ENCODE data around the gene KPNA1. TPM values are rescaled to one million over a fixed set of nuclear protein-coding genes. Genes with fewer than 3 reads are reported as not detected.

KPNA1 gene
- polyA plus RNA-seq (ENCODE audit: insufficient read depth in 1 of 5, insufficient read length in 5 of 5, low replicate concordance in 1 of 5), result 10 to 100 TPM; 35.4 to 51.1 (median 47.4) TPM
- long read RNA-seq, donor 1, full-length matches to known transcripts, result 8 of 13 reads
- long read RNA-seq, donor 1, partial matches to known transcripts, result 5 of 13 reads
- long read RNA-seq, donor 1, other reads (novel, unspliced or antisense), result 0 of 13 reads
- long read RNA-seq, donor 2, full-length matches to known transcripts, result 2 of 2 reads
- long read RNA-seq, donor 2, partial matches to known transcripts, result 0 of 2 reads
- long read RNA-seq, donor 2, other reads (novel, unspliced or antisense), result 0 of 2 reads
- long read RNA-seq, donor 3, full-length matches to known transcripts, result 2 of 2 reads
- long read RNA-seq, donor 3, partial matches to known transcripts, result 0 of 2 reads
- long read RNA-seq, donor 3, other reads (novel, unspliced or antisense), result 0 of 2 reads
- long read RNA-seq, donor 4, full-length matches to known transcripts, result 3 of 3 reads
- long read RNA-seq, donor 4, partial matches to known transcripts, result 0 of 3 reads
- long read RNA-seq, donor 4, other reads (novel, unspliced or antisense), result 0 of 3 reads
- long read RNA-seq, donor 5, full-length matches to known transcripts, result 5 of 35 reads
- long read RNA-seq, donor 5, partial matches to known transcripts, result 18 of 35 reads
- long read RNA-seq, donor 5, other reads (novel, unspliced or antisense), result 12 of 35 reads
- long read RNA-seq, donor 6, full-length matches to known transcripts, result 7 of 20 reads
- long read RNA-seq, donor 6, partial matches to known transcripts, result 13 of 20 reads
- long read RNA-seq, donor 6, other reads (novel, unspliced or antisense), result 0 of 20 reads
- long read RNA-seq, donor 7, full-length matches to known transcripts, result 9 of 9 reads
- long read RNA-seq, donor 7, partial matches to known transcripts, result 0 of 9 reads
- long read RNA-seq, donor 7, other reads (novel, unspliced or antisense), result 0 of 9 reads
- long read RNA-seq, donor 8, full-length matches to known transcripts, result 1 of 1 reads
- long read RNA-seq, donor 8, partial matches to known transcripts, result 0 of 1 reads
- long read RNA-seq, donor 8, other reads (novel, unspliced or antisense), result 0 of 1 reads

- DNase-seq, result peak; percentile 90 to 93
Measured at GRCh38 chr3:122514123-122515019, at the start of gene KPNA1. TSS of gene KPNA1 (minus strand) at chr3:122514939. CDS start at chr3:122496565, 18,374 bp downstream.

- peak; percentile 82 to 85 for DNase-seq
Measured at GRCh38 chr3:122564155-122564912, 49.6 kb upstream of the KPNA1 start, which contains the start of the genes DTX3L and PARP9. TSS of gene DTX3L (plus strand) at chr3:122564338. CDS start at chr3:122564427, 89 bp downstream. TSS of gene PARP9 (minus strand) at chr3:122564300. CDS start at chr3:122559620, 4,680 bp downstream.

GRCh38 chr3:122563717-122564025, 48.9 kb upstream of the KPNA1 start:
- DNase-seq, result no peak

GRCh38 chr3:122562923-122563716, 48.4 kb upstream of the KPNA1 start:
- DNase-seq, result no peak

DNA sequence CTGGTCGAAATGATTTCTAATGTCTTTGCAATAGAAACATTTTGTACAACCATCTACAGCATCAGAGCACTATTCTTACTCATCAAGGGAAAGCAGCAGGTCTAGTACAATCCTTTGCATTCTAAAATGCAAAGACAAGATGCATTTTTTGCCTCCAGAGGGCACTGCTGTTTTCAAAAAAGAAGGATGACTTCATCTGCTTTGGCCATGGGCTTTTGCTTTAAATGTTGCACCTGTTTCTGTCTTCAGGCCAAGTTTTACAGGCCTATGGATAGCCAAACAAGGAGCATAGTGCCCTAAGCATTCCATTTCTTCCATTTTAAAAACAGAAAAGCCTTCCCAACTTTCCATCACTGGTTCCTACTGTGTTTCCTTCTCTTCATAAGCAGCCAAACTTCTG, 45.9 kb upstream of the KPNA1 start:
- DNase-seq, result peak in 1 of 2 donors; percentile 61

DNA sequence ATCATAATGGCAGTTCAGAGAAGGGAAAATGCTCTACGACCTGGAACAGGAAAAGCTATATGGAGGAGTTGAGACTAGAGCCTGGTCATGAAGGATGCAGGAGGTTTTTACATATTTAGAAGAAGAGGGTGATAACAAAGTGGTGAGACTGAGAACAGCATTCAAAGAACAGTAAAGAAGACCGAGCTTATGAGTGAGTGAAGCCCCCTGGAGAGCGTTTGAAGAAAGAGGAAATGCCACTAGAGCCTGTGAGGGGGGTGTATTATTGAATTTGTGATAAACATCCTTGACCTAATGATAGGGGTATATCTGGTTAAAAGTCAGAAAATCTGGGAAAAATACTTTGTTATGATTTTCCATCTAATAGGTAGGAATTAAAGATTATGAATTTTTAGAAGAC, 45.2 kb upstream of the KPNA1 start:
- DNase-seq, result no peak

GRCh38 chr3:122558605-122559004, 43.9 kb upstream of the KPNA1 start:
- DNase-seq, result no peak

- no peak for DNase-seq
Measured at GRCh38 chr3:122557356-122557755, 42.6 kb upstream of the KPNA1 start.

DNA sequence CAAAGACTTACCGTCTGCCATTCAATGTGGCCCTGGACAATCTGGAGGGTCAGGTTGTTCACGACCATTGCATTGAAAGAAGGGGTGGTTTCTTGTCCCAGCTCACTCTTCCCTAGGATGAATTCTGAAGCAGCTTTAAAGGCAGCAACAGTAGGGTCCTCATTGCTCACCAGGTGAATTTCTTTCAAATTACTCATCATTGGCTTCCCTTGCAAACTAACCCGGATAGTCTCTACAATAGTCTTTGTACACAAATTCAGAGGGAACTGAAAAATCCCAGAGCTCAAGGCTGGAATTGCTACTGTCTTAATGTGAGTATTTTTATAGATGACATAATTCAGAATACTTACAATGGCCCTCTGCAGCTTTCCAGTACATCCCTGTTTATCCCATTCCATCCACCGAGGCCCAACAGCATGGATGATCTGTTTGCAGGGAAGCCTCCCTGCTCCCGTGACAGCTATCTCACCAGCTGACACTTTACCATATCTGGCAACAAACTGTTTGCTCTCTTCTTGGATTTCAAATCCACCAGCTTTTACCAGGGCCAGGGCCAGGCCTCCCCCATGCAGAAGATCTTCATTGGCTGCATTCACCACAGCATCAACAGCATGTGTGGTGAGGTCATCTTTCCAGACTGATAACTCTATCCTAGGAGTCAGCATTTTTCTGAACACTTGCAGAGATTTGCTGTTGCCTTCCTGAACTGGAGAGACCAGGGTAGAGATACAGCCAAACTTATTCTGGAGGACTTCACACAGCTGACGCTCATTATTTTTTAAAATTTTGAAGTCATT, 40.7 kb upstream of the KPNA1 start:
- no peak for DNase-seq

DNA sequence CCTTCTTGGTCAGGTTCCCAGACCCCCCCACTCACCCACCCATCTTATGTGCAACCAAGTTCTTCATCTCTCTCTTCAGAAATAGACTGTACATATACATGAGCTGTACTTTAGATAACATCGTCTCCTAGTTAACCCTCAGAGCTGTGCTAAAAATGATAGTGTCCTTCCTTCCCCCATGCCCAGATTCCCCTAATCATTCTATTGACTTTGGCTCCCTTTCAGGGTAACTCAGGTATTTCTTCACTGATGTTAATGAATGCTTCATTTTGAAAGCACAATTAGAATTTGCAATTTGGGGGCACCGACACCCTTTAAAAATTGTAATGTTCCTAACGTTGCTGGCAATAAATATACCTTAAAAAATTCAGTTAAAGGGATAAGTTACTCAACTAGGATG, 38.4 kb upstream of the KPNA1 start:
- no peak for DNase-seq

GRCh38 chr3:122548619-122549018, 33.9 kb upstream of the KPNA1 start:
- DNase-seq, result peak; percentile 21 to 74

DNA sequence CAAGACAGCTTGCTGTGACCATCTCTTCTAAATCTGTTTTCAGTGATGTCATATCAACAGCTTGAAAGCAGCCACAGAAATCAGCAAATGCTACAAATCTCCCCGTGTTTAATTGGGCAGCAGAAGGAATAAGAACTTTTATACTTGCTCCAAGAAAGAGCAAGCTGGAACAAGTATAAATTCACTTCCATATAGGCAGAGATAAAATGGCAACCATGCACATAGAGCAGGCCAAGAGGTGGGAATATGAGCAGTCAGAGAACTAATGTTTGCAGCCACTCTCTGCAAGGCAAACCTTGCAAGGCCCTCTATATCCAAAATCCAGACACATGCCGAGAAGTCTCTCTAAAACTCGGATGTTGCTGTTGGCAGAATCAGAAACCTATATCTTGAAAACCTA, 33.3 kb upstream of the KPNA1 start:
- no peak for DNase-seq

DNA sequence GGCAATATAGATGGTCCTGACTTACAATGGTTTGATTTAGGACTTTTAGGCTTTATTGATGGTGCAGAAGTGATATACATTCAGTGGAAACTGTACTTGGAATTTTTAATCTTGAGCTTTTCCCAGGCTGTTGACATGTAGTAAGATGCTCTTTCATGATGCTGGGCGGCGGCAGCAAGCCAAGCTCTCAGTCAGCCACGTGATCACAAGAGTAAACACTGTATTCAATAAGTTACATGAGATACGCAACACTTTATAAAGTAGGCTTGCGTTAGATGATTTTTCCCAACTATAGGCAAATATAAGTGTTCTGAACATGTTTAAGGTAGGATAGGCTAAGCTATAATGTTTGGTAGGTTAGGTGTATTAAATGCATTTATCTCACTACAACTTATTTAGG, 31.4 kb upstream of the KPNA1 start:
- no peak for DNase-seq

DNA sequence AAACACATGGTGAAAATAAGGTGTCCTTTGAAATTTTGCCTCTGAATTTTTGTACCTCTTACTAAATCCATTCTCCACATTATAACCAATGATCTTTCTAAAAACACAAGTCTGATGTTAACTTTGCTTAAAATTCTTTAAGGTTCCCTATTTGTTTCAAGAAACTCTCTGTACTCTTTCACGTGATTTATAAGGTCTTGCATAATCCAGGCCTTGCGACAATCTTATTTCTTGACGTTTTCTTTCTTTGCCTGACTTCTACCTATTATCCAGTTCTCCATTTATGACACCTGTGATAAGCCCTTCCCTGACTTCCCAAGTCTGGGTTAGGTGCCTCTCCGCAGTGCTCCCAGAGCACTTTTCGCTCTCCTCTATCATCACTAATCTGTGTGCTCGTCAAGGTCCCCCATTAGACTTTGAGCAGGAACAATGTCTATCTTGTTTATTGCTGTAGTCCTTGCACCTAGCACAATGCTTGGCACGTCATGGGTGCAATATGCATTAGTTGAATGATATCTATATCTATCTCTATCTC, 24.3 kb upstream of the KPNA1 start:
- DNase-seq, result no peak

GRCh38 chr3:122536632-122537001, 21.9 kb upstream of the KPNA1 start:
- no peak for DNase-seq

DNA sequence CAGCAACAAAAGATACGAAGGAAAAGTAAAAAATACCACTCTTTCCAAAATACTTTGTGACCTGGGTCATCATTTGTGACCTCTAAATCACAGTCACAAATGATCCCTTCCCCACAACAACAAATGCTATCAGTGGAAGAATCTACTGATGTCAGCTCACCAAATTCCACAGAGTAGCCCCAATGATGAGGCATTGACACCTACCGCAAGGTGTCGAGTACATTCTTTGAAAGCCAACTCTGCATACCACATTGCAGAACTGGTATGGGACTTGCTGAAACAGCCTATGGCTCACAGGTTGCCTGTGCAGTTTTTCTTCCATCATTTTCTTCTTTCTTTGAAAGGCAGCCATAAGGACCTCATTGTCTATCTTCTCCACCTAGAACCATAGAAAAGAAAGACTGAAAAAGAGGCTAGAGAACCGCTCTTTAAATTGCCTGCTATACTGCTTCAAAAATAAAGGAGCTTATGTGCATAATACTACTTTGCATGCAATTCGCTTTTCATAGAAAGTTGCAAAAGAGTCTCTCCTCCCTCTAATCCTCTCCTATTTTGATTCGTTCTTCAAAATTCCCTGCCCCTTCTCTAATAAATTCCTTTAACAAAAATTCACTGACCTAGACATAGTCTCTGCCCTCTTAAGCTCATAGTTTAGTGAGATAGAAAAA, 21.4 kb upstream of the KPNA1 start:
- no peak for DNase-seq

DNA sequence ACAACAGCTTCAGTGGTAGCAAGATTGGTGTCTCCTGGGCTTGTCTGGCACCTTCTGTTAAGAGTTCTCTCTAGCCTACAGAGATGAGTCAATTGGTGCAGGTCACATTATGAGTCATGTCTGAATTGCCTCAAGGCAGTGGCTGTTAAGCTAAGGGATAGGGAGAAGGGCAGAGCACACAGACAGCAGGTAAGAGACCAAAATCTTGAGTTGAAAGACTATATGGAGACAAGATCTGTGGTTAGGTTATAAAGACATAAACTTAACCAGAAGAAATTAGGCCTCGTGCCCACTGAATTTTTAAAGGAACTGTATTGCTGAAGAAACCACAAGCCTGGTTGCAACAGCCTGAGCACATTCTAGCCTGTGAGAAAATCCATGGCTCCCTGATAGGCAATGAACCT, 19.2 kb upstream of the KPNA1 start:
- no peak for DNase-seq

- no peak for DNase-seq
Measured at GRCh38 chr3:122533480-122533879, 18.7 kb upstream of the KPNA1 start.
